Chondrocyte (in vitro differentiated cells): ENCODE results near the gene SLC35E4. TPM values are rescaled to one million over a fixed set of nuclear protein-coding genes. Genes with fewer than 3 reads are reported as not detected.

Experiments
- DNase-seq: peaks from one replicate; pipeline ENCODE4 v3.0.0; 2021; ENCODE audit warnings: mixed read lengths, low spot score
- H3K27ac Mint-ChIP-seq: one replicate; pipeline ENCODE4 v1.8.0; 2021; ENCODE audit warnings: mild to moderate bottlenecking, moderate library complexity, mixed read lengths; ENCODE audit not compliant: unreplicated experiment
- H3K27me3 Mint-ChIP-seq: 2 replicates; pipeline ENCODE4 v1.8.0; 2021; ENCODE audit warnings: low read depth, mixed read lengths
- H3K36me3 Mint-ChIP-seq: 2 replicates; pipeline ENCODE4 v1.8.0; 2021; ENCODE audit warnings: low read depth, mixed read lengths
- H3K4me1 Mint-ChIP-seq: 2 replicates; pipeline ENCODE4 v1.8.0; 2021; ENCODE audit warnings: low read depth, mild to moderate bottlenecking, mixed read lengths
- H3K4me3 Mint-ChIP-seq: one replicate; pipeline ENCODE4 v1.8.0; 2021; ENCODE audit warnings: mild to moderate bottlenecking, moderate library complexity, mixed read lengths; ENCODE audit not compliant: unreplicated experiment
- H3K9me3 Mint-ChIP-seq: 2 replicates; pipeline ENCODE4 v1.8.0; 2021; ENCODE audit warnings: low read depth, mixed read lengths
- CTCF ChIP-seq: fragments of 200-600 bp; sonication (generic); IDR thresholded peaks from 2 replicates; pipeline ENCODE4 v1.5.0; 2021; ENCODE audit warnings: antibody characterized with exemption, mild to moderate bottlenecking, moderate library complexity
- total RNA-seq: library from RNA; stranded (reverse); gene quantifications from 3 replicates; pipeline ENCODE4 v1.2.1, GENCODE V29; 2021

SLC35E4 gene
- total RNA-seq, 1 donor from 2014 or later = 7.6 TPM

- no peaks in the 10 kb centered on the region for H3K4me1 Mint-ChIP-seq
- H3K4me3 Mint-ChIP-seq = no peak overlapping the region
- no peaks in the 10 kb centered on the region for H3K36me3 Mint-ChIP-seq
- H3K9me3 Mint-ChIP-seq = no peaks in the 10 kb centered on the region
- peaks cover 12% of the 10 kb centered on the region for H3K27me3 Mint-ChIP-seq
- TF ChIP-seq CTCF = no peak
- no peak overlapping the region for H3K27ac Mint-ChIP-seq
- DNase-seq = no peak
Observed at GRCh38 chr22:30680991-30681770, 45.6 kb downstream of the SLC35E4 start.

- no peak for TF ChIP-seq CTCF
- H3K4me1 Mint-ChIP-seq = no peaks in the 10 kb centered on the region
- H3K36me3 Mint-ChIP-seq = no peaks in the 10 kb centered on the region
- H3K4me3 Mint-ChIP-seq = no peak overlapping the region
- no peaks in the 10 kb centered on the region for H3K9me3 Mint-ChIP-seq
- no peak overlapping the region for H3K27ac Mint-ChIP-seq
- peaks cover 11% of the 10 kb centered on the region for H3K27me3 Mint-ChIP-seq
- DNase-seq = no peak
Observed at GRCh38 chr22:30681831-30682230, 46.2 kb downstream of the SLC35E4 start.

- TF ChIP-seq CTCF = no peak
- DNase-seq = no peak
- Mint-ChIP-seq H3K27ac (no peak overlapping the region), H3K27me3 (no peaks in the 10 kb centered on the region), H3K4me3 (no peak overlapping the region), H3K9me3 (no peaks in the 10 kb centered on the region), H3K36me3 (no peaks in the 10 kb centered on the region), H3K4me1 (no peaks in the 10 kb centered on the region)
Observed at GRCh38 chr22:30685178-30685577, 49.6 kb downstream of the SLC35E4 start.

- TF ChIP-seq CTCF = no peak
- Mint-ChIP-seq H3K27me3 (no peaks in the 10 kb centered on the region), H3K4me3 (no peak overlapping the region), H3K9me3 (no peaks in the 10 kb centered on the region), H3K4me1 (no peaks in the 10 kb centered on the region), H3K27ac (no peak overlapping the region), H3K36me3 (no peaks in the 10 kb centered on the region)
- DNase-seq = no peak
Observed at GRCh38 chr22:30687358-30687757, 51.8 kb downstream of the SLC35E4 start.

- TF ChIP-seq CTCF = no peak
- Mint-ChIP-seq H3K27ac (no peak overlapping the region), H3K4me1 (peaks cover 4% of the 10 kb centered on the region), H3K4me3 (no peak overlapping the region), H3K27me3 (no peaks in the 10 kb centered on the region), H3K9me3 (no peaks in the 10 kb centered on the region), H3K36me3 (no peaks in the 10 kb centered on the region)
- no peak for DNase-seq
Observed at GRCh38 chr22:30689622-30690021, 54.0 kb downstream of the SLC35E4 start.
